Duodenal mucosa (tissue), 2 donors: Measurements from ENCODE around the gene CGB7.
"Not testable (repeated sequence)": the region's sequence is repeated elsewhere in the genome, so short reads cannot be mapped to it uniquely, and the experiment has no call there.

Experiments
- H3K27ac ChIP-seq: one replicate; pipeline ENCODE4 v1.7.0; 2013; ENCODE audit warnings: low read depth, low read length
- H3K27me3 ChIP-seq, 2 donors: one replicate each; pipeline ENCODE4 v1.7.0; 2013; ENCODE audit warnings: low read length in 2 of 2, control low read depth in 1 of 2; ENCODE audit not compliant: insufficient read depth in 2 of 2, control insufficient read depth in 1 of 2
- H3K36me3 ChIP-seq, 2 donors: one replicate each; pipeline ENCODE4 v1.7.0; 2013; ENCODE audit warnings: low read length in 2 of 2, control low read depth in 1 of 2; ENCODE audit not compliant: insufficient read depth in 2 of 2, control insufficient read depth in 1 of 2
- H3K4me1 ChIP-seq, 2 donors: one replicate each; pipeline ENCODE4 v1.7.0; 2013; ENCODE audit warnings: low read length in 2 of 2, control low read depth in 1 of 2; ENCODE audit not compliant: insufficient read depth in 2 of 2, control insufficient read depth in 1 of 2
- H3K4me3 ChIP-seq, 2 donors: one replicate each; pipeline ENCODE4 v1.7.0; 2013; ENCODE audit warnings: low read length in 2 of 2, low read depth in 1 of 2
- H3K9ac ChIP-seq, 2 donors: one replicate each; pipeline ENCODE4 v1.7.0; 2013; ENCODE audit warnings: low read length in 2 of 2, low read depth in 1 of 2
- H3K9me3 ChIP-seq, 2 donors: one replicate each; pipeline ENCODE4 v1.7.0; 2013; ENCODE audit warnings: low read length in 2 of 2, control low read depth in 1 of 2; ENCODE audit not compliant: control insufficient read depth in 1 of 2

The CGB7 gene

GRCh38 chr19:49092686-49093085 is 35.1 kb upstream of the CGB7 start:
- H3K36me3 ChIP-seq, result peaks cover 22 to 68% of the 10 kb centered on the region in 2 donors
- H3K27ac ChIP-seq, result no peak overlapping the region
- no peaks in the 10 kb centered on the region for H3K4me1 ChIP-seq
- H3K27me3 ChIP-seq, result no peaks in the 10 kb centered on the region
- no peak overlapping the region for H3K9ac ChIP-seq
- no peaks in the 10 kb centered on the region for H3K9me3 ChIP-seq
- H3K4me3 ChIP-seq, result no peak overlapping the region

- Histone ChIP-seq H3K9ac (no peak overlapping the region), H3K27ac (no peak overlapping the region), H3K27me3 (no peaks in the 10 kb centered on the region), H3K9me3 (no peaks in the 10 kb centered on the region), H3K4me3 (no peak overlapping the region), H3K4me1 (peaks cover 3 to 8% of the 10 kb centered on the region in 2 donors), H3K36me3 (peaks cover 22 to 66% of the 10 kb centered on the region in 2 donors)
These were observed 34.0 kb upstream of the CGB7 start for GRCh38 chr19:49091391-49092038.

GRCh38 chr19:49086296-49086695 is 28.7 kb upstream of the CGB7 start:
- H3K9ac ChIP-seq, result peak overlapping the region; percentile 82 to 94
- H3K27ac ChIP-seq, result no peak overlapping the region
- peak overlapping the region; percentile 81 to 99 for H3K4me3 ChIP-seq
- H3K9me3 ChIP-seq, result no peaks in the 10 kb centered on the region
- no peaks in the 10 kb centered on the region for H3K27me3 ChIP-seq
- peaks cover 17 to 30% of the 10 kb centered on the region in 2 donors for H3K36me3 ChIP-seq
- H3K4me1 ChIP-seq, result peaks cover 9 to 13% of the 10 kb centered on the region in 2 donors

- H3K4me3 ChIP-seq, result peak overlapping the region; percentile 81 to 99
- H3K4me1 ChIP-seq, result peaks cover 9 to 13% of the 10 kb centered on the region in 2 donors
- peak overlapping the region; percentile 82 to 94 for H3K9ac ChIP-seq
- no peaks in the 10 kb centered on the region for H3K27me3 ChIP-seq
- H3K36me3 ChIP-seq, result peaks cover 15 to 26% of the 10 kb centered on the region in 2 donors
- peak overlapping the region; percentile 84 for H3K27ac ChIP-seq
- no peaks in the 10 kb centered on the region for H3K9me3 ChIP-seq
These were observed 28.3 kb upstream of the CGB7 start for GRCh38 chr19:49085868-49086232.

GRCh38 chr19:49085020-49085867 is 27.7 kb upstream of the CGB7 start, which contains the start of gene SNRNP70:
Gene SNRNP70 (plus strand): TSS chr19:49085451. CDS start chr19:49086415, 964 bp downstream.
- H3K27ac ChIP-seq, result peak within 1 kb of the TSS; percentile 84
- H3K27me3 ChIP-seq, result no peaks in the 10 kb centered on the region
- peaks cover 9 to 13% of the 10 kb centered on the region in 2 donors for H3K4me1 ChIP-seq

GRCh38 chr19:49084206-49085019 is 26.9 kb upstream of the CGB7 start:
- Histone ChIP-seq H3K4me3 (peak overlapping the region; percentile 81 to 99), H3K9ac (peak overlapping the region; percentile 82 to 94), H3K27ac (peak overlapping the region; percentile 80), H3K27me3 (no peaks in the 10 kb centered on the region), H3K36me3 (peaks cover 6 to 15% of the 10 kb centered on the region in 2 donors), H3K4me1 (peaks cover 9 to 13% of the 10 kb centered on the region in 2 donors), H3K9me3 (no peaks in the 10 kb centered on the region)

More at GRCh38 chr19:49085020-49085867, 27.7 kb upstream of the CGB7 start, which contains the start of gene SNRNP70:
- Histone ChIP-seq H3K9ac (peak within 1 kb of the TSS; percentile 82 to 94), H3K4me3 (peak within 1 kb of the TSS; percentile 81 to 99), H3K36me3 (peaks cover 9 to 20% of the 10 kb centered on the region in 2 donors), H3K9me3 (no peaks in the 10 kb centered on the region)

- Histone ChIP-seq H3K36me3 (no peaks in the 10 kb centered on the region), H3K9ac (no peak overlapping the region), H3K27me3 (no peaks in the 10 kb centered on the region), H3K9me3 (no peaks in the 10 kb centered on the region), H3K4me3 (no peak overlapping the region), H3K27ac (no peak overlapping the region), H3K4me1 (peaks cover 3 to 4% of the 10 kb centered on the region in 2 donors)
These were observed 23.7 kb upstream of the CGB7 start for GRCh38 chr19:49081273-49081672.

GRCh38 chr19:49080392-49080791 is 22.8 kb upstream of the CGB7 start:
- Histone ChIP-seq H3K4me1 (no peaks in the 10 kb centered on the region), H3K36me3 (no peaks in the 10 kb centered on the region), H3K9ac (no peak overlapping the region), H3K27me3 (no peaks in the 10 kb centered on the region), H3K4me3 (no peak overlapping the region), H3K9me3 (no peaks in the 10 kb centered on the region), H3K27ac (no peak overlapping the region)

- not testable (repeated sequence) for H3K9me3 ChIP-seq, H3K27ac ChIP-seq, H3K4me3 ChIP-seq, H3K9ac ChIP-seq, H3K4me1 ChIP-seq, H3K36me3 ChIP-seq
- H3K27me3 ChIP-seq, result peaks cover 25 to 31% of the 10 kb centered on the region in 2 donors
These were observed 17.3 kb upstream of the CGB7 start for GRCh38 chr19:49074869-49075268.
